B cell (primary cell): ENCODE measurements around the gene HOXC6. TPM values are rescaled to one million over a fixed set of nuclear protein-coding genes. Genes with fewer than 3 reads are reported as not detected.
A peak's percentile ranks its signal among the peaks of the same experiment; 100 is the strongest.

Experiments
- ATAC-seq: fragments of 200-7000 bp; cut with Tn5 transposase; one replicate; pipeline ENCODE4 v1.10.0; 2021; ENCODE audit warnings: low read depth, mild to moderate bottlenecking, moderate number of reproducible peaks, moderate library complexity
- CTCF ChIA-PET: fragments of 350-600 bp; sonication (Branson Sonifier 250); formaldehyde crosslinking; loops from one replicate; lab custom pipeline; 2021; ENCODE audit warnings: antibody characterized with exemption, inconsistent platforms; lab: Charles Lee
- POLR2A ChIA-PET: fragments of 350-600 bp; sonication (Branson Sonifier 250); formaldehyde crosslinking; loops from one replicate; lab custom pipeline; 2021; ENCODE audit warnings: antibody characterized with exemption; lab: Charles Lee
- DNase-seq: peaks from one replicate; pipeline ENCODE4 v3.0.0; 2013
- H2AFZ ChIP-seq: 2 replicates; pipeline ENCODE4 v1.6.1; 2012; ENCODE audit warnings: mild to moderate bottlenecking, low read depth, low read length; ENCODE audit not compliant: insufficient read depth, poor library complexity, severe bottlenecking
- H3K27ac ChIP-seq, 2 donors: 1 replicate in 1 of 2; 2 replicates in 1 of 2; pipeline ENCODE4 v1.5.1; 2012 to 2013; ENCODE audit warnings: low read length in 2 of 2, mild to moderate bottlenecking in 2 of 2, moderate library complexity in 1 of 2
- H3K27me3 ChIP-seq, 4 experiments: fragments of 200-600 bp in 1 of 4; sonication (generic) in 1 of 4; replicated peaks in 1 of 4; 1 replicate in 2 of 4; 2 replicates in 2 of 4; pipeline versions ENCODE4 v1.6.1 to v1.7.0; 2013 to 2016; ENCODE audit warnings: low read length in 3 of 4, mild to moderate bottlenecking in 2 of 4, mixed read lengths in 1 of 4, moderate library complexity in 1 of 4; ENCODE audit not compliant: insufficient read depth in 4 of 4, control insufficient read depth in 3 of 4; ENCODE audit errors: control extremely low read depth in 1 of 4
- H3K36me3 ChIP-seq, 2 experiments: replicated peaks in 1 of 2; 1 replicate in 1 of 2; 2 replicates in 1 of 2; pipeline versions ENCODE4 v1.6.1 to v1.7.1; 2013; ENCODE audit warnings: low read length in 1 of 2; ENCODE audit not compliant: insufficient read depth in 2 of 2, control insufficient read depth in 1 of 2; ENCODE audit errors: control extremely low read depth in 1 of 2, extremely low read depth in 1 of 2
- H3K4me1 ChIP-seq, 2 donors: fragments of 200-600 bp in 1 of 2; sonication (generic) in 1 of 2; 1 replicate in 1 of 2; 2 replicates in 1 of 2; pipeline versions ENCODE4 v1.5.1 to v1.6.1; 2013 to 2017; ENCODE audit warnings: low read length in 2 of 2; ENCODE audit not compliant: control insufficient read depth in 2 of 2, insufficient read depth in 2 of 2
- H3K4me2 ChIP-seq: replicated peaks from 2 replicates; pipeline ENCODE3; 2012; ENCODE audit warnings: mild to moderate bottlenecking, low read depth, low read length; ENCODE audit not compliant: poor library complexity, severe bottlenecking
- H3K4me3 ChIP-seq, 5 experiments: fragments of 200-600 bp in 1 of 5; sonication (generic) in 1 of 5; 1 replicate in 3 of 5; 2 replicates in 2 of 5; pipeline versions ENCODE4 v1.5.1 to v1.7.0; 2011 to 2016; ENCODE audit warnings: low read length in 4 of 5, mild to moderate bottlenecking in 4 of 5, low read depth in 2 of 5, control low read depth in 1 of 5, moderate library complexity in 1 of 5; ENCODE audit not compliant: insufficient read depth in 1 of 5; ENCODE audit errors: control extremely low read depth in 1 of 5, extremely low read depth in 1 of 5
- H3K79me2 ChIP-seq: fragments of 200-600 bp; sonication (generic); one replicate; pipeline ENCODE4 v1.6.0; 2016; ENCODE audit warnings: low read length; ENCODE audit not compliant: control insufficient read depth, insufficient read depth
- H3K9ac ChIP-seq: fragments of 200-600 bp; sonication (generic); 2 replicates; pipeline ENCODE4 v1.6.1; 2017; ENCODE audit warnings: mild to moderate bottlenecking, low read length, moderate library complexity
- H3K9me3 ChIP-seq, 3 donors: one replicate each; pipeline versions ENCODE4 v1.6.1 to v1.7.1; 2013; ENCODE audit warnings: low read length in 2 of 3; ENCODE audit not compliant: control insufficient read depth in 2 of 3, insufficient read depth in 1 of 3; ENCODE audit errors: control extremely low read depth in 1 of 3
- H4K20me1 ChIP-seq: 2 replicates; pipeline ENCODE4 v1.6.0; 2012; ENCODE audit warnings: mild to moderate bottlenecking, low read length; ENCODE audit not compliant: insufficient read depth, control insufficient read depth, poor library complexity, severe bottlenecking
- H3K27ac Mint-ChIP-seq: one replicate; pipeline ENCODE4 v1.8.0; 2021; ENCODE audit warnings: mixed read lengths
- H3K27me3 Mint-ChIP-seq: one replicate; pipeline ENCODE4 v1.8.0; 2021; ENCODE audit warnings: mixed read lengths
- H3K4me1 Mint-ChIP-seq: one replicate; pipeline ENCODE4 v1.8.0; 2021; ENCODE audit warnings: mixed read lengths
- H3K4me3 Mint-ChIP-seq: one replicate; pipeline ENCODE4 v1.8.0; 2021; ENCODE audit warnings: mixed read lengths
- H3K9me3 Mint-ChIP-seq: one replicate; pipeline ENCODE4 v1.8.0; 2022; ENCODE audit warnings: mixed read lengths; ENCODE audit not compliant: insufficient read depth
- EZH2 ChIP-seq: IDR thresholded peaks from 2 replicates; pipeline ENCODE4 v1.6.1; 2012; ENCODE audit warnings: borderline replicate concordance, low read depth, mild to moderate bottlenecking, moderate library complexity, low read length; ENCODE audit not compliant: insufficient read depth, poor library complexity, severe bottlenecking
- WGBS: methylation state at CpG from one replicate; pipeline ENCODE4 v1.1.5; 2013; ENCODE audit warnings: missing lambda C conversion rate; ENCODE audit not compliant: insufficient coverage; 5-methylcytosine and 5-hydroxymethylcytosine counted together
- intact Hi-C: fragments of 100-400 bp; cut with micrococcal nuclease; formaldehyde crosslinking; loops from one replicate; pipeline ENCODE4 v1.10.0; 2022
- polyA plus RNA-seq: library from polyadenylated mRNA; depleted of rRNA; stranded (reverse); fragments of >200 nt; gene quantifications from 2 replicates; pipeline ENCODE4 v1.2.3, GENCODE V29; 2012
- total RNA-seq, 2 donors: library from RNA; stranded (reverse); fragments of 120-200 nt in 1 of 2; gene quantifications; 1 replicate in 1 of 2; 2 replicates in 1 of 2; pipeline versions ENCODE4 v1.2.3 to v1.2.4, GENCODE V29; 2013 to 2022
- TF ChIP-seq, protein P1 (sequence below): fragments of 200-600 bp; IDR thresholded peaks from one replicate; pipeline ENCODE4 v1.8.0; 2022; ENCODE audit warnings: antibody characterized with exemption, mild to moderate bottlenecking

Gene HOXC6
- total and polyA plus RNA-seq, 2 donors (not counting 1 experiment from before 2014, with no cell fraction given), result not detected

DNA sequence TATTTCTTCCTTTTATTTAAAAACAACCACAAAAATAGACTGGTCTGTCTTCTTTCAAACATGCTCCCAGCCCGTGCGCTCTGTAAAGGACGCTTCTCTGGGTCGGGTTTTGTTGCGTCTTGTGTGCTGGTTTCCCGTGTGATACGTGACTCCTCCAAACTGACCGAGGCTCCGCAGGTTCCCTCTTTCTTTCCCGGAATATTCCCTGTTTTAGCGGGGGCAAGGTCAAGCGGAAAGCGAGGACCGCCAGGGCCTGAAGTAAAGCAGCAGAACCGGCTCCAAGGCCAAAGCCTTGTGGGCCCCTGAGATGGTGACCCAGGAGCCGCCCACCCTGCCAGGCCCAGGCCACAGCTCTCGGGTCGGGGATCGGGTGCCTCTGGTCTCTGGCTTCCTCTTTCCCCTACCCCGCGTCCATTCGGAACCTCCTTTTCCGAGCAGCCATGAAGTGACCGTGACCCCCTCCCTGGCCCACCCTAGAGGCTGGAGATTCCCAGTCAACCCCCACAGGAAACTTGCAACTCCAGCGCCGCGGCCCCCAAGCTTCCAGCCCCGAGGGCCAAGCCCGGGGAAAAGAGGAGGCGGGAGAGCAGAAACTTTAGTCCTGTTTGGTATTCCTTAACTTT is 44.2 kb upstream of the HOXC6 start:
- ATAC-seq (no peak), DNase-seq (no peak)
- Histone ChIP-seq H4K20me1 (no peaks in the 10 kb centered on the region), H3K9me3 (peaks cover 0 to 79% (median 12%) of the 10 kb centered on the region in 3 donors), H3K4me1 (peaks cover 27 to 39% of the 10 kb centered on the region in 2 donors), H3K4me2 (peak overlapping the region; percentile 1), H3K79me2 (no peaks in the 10 kb centered on the region), H3K27ac (no peak overlapping the region), H3K36me3 (no peaks in the 10 kb centered on the region), H3K9ac (no peak overlapping the region), H2AFZ (no peak overlapping the region), H3K4me3 (no peak overlapping the region), H3K27me3 (peaks cover 0 to 97% (median 93%) of the 10 kb centered on the region in 4 experiments)
- Mint-ChIP-seq H3K27ac (peak overlapping the region; percentile 32), H3K27me3 (peaks cover 87% of the 10 kb centered on the region), H3K4me3 (no peak overlapping the region), H3K9me3 (no peaks in the 10 kb centered on the region), H3K4me1 (peaks cover 15% of the 10 kb centered on the region)
- intact Hi-C loops, result no loop called here
- TF ChIP-seq EZH2, result no peak
- TF ChIP-seq, protein P1, sequence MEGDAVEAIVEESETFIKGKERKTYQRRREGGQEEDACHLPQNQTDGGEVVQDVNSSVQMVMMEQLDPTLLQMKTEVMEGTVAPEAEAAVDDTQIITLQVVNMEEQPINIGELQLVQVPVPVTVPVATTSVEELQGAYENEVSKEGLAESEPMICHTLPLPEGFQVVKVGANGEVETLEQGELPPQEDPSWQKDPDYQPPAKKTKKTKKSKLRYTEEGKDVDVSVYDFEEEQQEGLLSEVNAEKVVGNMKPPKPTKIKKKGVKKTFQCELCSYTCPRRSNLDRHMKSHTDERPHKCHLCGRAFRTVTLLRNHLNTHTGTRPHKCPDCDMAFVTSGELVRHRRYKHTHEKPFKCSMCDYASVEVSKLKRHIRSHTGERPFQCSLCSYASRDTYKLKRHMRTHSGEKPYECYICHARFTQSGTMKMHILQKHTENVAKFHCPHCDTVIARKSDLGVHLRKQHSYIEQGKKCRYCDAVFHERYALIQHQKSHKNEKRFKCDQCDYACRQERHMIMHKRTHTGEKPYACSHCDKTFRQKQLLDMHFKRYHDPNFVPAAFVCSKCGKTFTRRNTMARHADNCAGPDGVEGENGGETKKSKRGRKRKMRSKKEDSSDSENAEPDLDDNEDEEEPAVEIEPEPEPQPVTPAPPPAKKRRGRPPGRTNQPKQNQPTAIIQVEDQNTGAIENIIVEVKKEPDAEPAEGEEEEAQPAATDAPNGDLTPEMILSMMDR, result no peak
- WGBS, result 8% methylated on average over 27 of the region's 30 CpGs
- ChIA-PET POLR2A (interaction anchor here (0.8 kb wide), 1 partner anchor 257 kb away, joined by 3 read pairs; no protein-coding TSS in a partner anchor), CTCF (interaction anchor here (1.0 kb wide), 2 partner anchors 15 to 224 kb away, joined by 3 read pairs; no protein-coding TSS in a partner anchor)
